Measurements from ENCODE around the gene FGF14.

The FGF14 gene

DNA sequence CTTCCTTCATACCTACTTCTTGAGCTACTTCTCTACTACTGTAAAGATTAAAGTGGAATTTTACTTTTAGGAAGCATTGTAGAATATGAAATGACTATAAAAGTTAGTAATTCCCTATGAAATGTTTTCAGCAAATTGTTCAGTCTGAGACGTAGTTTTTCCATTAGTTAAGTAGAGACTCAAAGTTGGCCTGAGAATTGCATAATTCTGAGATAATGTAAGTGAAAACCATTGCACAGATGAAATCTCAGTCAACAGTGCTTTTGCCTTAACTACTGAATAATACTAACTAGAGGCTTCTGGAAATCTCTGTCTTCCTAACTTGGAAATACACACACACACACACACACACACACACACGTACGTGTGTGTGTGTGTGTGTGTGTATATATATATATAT is 125.9 kb downstream of the FGF14 start:
- in situ Hi-C loops (cut with MboI; ENCODE audit: low pct_unique_long_range_greater_than_20kb, low sequenced_read_pairs) = no loop called here
- DNase-seq = no peak

DNA sequence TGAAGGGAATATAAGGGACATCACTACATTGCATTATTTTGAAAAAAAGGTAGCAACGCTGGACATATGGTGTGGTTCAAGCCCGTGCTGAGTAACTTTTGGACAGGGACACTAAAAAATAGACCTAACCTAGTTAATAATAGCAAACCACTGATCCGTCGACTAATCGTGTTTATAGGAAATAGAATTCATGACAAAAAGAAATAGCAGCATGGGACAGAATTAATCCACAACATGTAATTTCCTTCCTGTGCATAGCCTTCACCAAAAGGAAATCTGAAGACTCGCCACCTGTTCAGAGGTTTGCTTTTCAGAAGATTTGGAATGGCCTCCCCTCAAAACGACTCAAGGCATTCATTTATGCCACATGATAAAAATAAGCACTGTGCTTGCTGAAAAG is 128.7 kb downstream of the FGF14 start:
- DNase-seq = no peak
- in situ Hi-C loops (cut with MboI; ENCODE audit: low pct_unique_long_range_greater_than_20kb, low sequenced_read_pairs) = no loop called here

DNA sequence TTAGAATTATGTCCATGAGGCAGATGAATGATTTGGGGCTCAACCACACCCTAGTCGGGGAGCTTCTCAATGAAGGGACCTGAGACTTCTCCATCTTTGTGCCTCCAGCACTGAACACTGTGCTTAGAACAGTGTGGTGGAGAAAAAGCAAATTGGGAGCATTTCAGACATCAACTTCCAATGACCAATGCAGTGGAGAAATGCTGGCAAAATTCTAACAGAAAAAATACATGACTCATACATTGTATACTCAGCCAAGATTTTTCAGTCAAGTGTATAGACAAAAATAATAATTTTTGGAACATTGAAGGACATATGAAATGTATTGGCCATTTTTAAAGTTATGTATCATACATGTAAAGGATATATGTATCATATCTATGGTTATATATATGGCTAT is 134.7 kb downstream of the FGF14 start:
- DNase-seq = no peak
- in situ Hi-C loops (cut with MboI; ENCODE audit: low pct_unique_long_range_greater_than_20kb, low sequenced_read_pairs) = no loop called here

DNA sequence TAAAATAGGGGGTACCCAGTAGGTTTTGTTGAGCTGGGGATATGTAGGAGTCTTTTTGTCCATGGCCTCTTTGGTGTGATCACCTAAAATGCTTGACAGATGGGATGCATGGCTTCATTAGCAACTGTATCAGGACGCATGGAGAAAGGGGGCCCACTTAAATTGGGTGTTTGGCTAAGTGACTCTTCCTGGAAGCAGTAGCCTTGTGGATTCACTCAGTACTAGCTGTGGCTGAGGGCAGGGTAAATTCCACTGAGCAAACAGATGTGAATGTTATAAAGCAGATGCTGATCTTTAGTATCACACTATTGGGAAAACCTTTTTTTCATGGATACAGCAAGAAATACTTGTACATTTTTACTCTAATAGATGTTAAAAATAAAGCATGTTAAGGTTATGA is 140.0 kb downstream of the FGF14 start:
- in situ Hi-C loops (cut with MboI; ENCODE audit: low pct_unique_long_range_greater_than_20kb, low sequenced_read_pairs) = no loop called here
- DNase-seq = no peak

DNA sequence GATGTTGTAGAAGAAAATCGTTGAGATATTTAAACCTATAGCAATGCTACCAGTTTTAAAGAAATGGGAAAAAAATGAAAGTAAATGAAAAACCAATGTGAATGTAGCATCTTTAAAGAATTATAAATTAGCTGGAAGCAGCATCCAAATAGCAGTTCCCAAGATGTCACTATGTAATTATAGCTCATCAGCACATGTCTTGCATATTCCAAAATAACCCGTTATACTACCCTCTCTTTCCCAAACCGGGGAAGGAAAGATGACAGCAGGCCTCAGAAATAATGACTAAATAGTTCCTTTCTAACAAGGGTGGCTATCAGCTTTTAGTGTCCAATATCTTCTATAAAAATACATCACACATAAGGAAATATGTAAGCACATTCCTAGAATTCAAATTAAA is 140.5 kb downstream of the FGF14 start:
- in situ Hi-C loops (cut with MboI; ENCODE audit: low pct_unique_long_range_greater_than_20kb, low sequenced_read_pairs) = no loop called here
- DNase-seq = no peak

DNA sequence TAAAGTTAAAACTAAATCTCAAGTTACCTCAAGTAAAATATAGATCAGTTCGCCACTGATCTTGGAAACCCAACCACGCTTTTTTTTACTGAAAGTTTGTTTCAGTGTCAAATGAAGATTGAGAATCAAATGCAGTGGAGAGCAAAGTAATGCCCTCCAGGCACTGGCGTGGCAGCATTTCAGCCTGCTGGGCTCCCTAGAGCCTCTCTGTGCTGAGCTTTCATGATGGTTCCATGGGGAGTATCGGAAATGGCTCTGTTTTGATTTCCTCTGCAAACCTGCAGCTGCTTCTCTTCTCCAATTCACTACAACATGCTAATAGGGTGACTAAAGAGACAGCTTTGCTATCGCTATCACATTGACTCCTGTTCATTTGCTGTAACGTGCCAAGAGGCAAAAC is 141.6 kb downstream of the FGF14 start:
- in situ Hi-C loops (cut with MboI; ENCODE audit: low pct_unique_long_range_greater_than_20kb, low sequenced_read_pairs) = no loop called here
- no peak for DNase-seq

DNA sequence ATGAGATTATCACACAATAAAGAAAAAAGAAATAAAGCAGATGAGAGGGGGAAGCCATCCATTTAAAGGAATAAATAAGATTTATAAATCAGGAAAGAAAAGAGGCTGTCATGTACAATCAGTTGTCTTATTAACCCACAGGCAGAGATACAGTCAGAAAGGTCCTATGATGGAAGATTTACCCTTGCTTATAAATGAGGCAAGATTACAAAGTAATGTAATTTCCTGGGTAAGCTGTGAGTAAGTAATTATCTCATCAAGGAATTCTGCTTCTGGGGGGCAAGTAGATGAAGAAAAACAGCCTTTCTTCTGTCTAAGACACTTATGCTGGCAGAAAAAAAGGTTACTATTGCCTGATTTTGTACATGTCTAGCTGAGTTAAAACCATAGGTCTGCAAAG is 146.4 kb downstream of the FGF14 start:
- in situ Hi-C loops (cut with MboI; ENCODE audit: low pct_unique_long_range_greater_than_20kb, low sequenced_read_pairs) = no loop called here
- no peak for DNase-seq

DNA sequence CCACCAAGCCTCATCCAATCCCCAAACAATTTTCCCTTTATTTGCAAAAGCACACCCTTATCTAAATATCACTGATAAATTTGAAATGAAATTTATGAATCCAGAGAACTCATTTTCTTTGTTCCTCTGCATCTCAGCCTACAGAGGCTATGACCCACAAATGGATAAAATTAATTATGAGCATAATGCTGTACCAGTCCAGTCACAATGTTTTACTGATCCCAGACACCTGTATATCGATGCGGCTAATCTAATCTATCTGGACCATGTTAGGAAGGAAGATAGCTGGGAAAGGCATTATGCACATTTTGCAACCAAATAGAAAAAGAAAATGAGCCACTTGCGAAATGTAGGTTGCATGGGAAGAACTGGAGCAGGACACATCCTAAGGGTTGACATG is 150.0 kb downstream of the FGF14 start:
- no peak for DNase-seq
- in situ Hi-C loops (cut with MboI; ENCODE audit: low pct_unique_long_range_greater_than_20kb, low sequenced_read_pairs) = no loop called here

DNA sequence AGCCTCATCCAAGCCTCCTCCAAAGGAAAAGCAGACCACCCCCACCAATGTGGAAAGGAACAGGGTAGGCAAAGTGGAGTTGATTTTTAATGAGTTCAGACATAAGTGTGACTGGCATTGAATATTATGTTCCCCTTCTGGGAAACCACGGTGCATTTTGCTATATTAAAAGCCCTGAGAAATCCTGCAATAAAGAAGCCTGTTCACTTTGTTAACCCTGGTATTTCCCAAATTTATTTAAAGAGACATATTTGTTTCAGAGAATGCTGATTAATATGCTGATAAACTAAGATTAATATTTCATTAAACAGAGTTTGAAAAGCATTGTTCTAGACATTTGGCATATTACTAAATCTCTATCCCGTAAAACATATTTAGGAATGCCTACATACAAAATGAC is 151.4 kb downstream of the FGF14 start:
- DNase-seq = no peak
- in situ Hi-C loops (cut with MboI; ENCODE audit: low pct_unique_long_range_greater_than_20kb, low sequenced_read_pairs) = no loop called here

DNA sequence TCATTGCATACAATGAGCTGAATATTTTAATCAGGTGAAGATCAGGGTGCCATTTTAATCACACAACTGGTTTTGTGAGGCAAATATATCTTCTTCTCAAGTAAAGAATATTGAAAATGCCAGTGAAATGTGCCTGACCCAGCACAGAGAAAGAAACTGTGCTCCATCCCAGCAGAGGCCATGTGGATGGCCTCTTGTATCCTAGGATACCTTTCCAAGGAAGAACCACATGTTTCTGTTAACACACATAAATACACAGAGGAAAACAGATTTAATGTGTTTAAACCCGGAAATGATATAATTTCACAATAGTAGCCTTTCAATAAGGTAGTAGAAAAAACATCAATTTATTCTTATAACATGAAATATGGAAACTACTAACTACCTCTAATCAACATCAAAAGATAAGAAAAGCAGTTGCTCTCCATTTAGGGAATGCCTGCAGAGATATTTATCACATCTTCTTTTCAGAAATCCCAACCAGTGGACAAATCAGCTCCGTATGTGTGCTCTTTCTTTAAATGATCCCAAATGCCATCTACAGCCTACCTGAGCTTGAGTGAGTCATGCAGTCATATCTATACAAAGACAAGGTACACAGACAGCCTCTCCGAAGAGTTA is 157.1 kb downstream of the FGF14 start:
- in situ Hi-C loops (cut with MboI; ENCODE audit: low pct_unique_long_range_greater_than_20kb, low sequenced_read_pairs) = no loop called here
- no peak for DNase-seq

DNA sequence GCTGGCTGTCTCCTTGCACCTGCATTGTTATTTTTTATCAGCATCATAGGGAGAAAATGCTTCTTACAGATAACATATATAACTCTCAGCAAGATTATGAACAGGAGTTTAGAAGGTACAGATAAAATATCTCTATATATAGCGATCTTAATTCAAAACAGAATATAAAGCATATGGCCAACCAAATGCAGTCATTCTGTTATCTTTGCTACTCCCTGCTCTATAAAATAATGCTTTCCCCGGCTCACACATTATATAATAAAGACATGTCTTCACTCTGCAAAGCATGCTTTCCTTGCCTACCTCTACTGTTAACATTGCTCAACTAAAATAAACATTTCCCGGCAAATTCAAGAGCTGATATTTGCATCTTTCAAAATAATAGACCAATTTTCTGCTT is 161.7 kb downstream of the FGF14 start:
- no peak for DNase-seq
- in situ Hi-C loops (cut with MboI; ENCODE audit: low pct_unique_long_range_greater_than_20kb, low sequenced_read_pairs) = no loop called here

DNA sequence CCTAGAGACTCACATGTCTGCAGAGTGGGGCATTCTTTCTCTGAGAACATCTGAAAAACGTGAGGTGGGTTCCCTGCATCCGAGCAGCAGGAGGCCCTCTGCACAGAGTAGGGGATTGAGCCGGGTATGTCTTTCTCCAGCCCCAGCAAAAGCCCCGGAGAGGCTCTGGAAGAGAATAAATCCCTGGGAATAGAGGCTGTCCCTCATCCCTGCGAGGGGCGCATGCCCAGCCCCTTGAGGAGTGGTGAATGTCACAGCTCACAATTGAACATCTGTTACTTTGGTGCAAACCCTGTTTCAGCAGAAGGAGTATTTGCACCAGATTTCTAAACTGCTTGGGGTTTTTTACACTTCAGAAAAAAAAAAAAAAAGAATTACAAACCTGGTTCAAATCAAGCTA is 164.6 kb downstream of the FGF14 start:
- in situ Hi-C loops (cut with MboI; ENCODE audit: low pct_unique_long_range_greater_than_20kb, low sequenced_read_pairs) = no loop called here
- no peak for DNase-seq

DNA sequence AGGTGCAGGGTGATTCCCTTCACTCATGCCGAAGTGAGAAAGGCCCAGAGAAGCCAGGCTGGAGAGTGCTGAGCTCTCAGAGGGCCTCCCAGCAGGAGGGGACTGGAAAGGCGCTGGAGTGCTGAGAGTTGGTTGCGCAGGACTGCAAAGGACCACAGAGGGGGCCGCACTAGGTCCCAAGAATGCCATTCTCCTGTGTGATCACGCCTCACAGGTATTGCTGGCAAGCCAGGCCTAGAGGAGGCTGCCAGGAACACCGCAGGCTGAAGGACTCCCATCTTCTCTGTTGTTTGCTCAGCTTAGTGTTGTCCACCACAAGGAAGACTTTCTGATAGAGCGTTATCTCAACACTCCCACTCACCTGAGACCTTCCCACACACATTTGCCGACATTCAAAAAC is 165.0 kb downstream of the FGF14 start:
- DNase-seq = no peak
- in situ Hi-C loops (cut with MboI; ENCODE audit: low pct_unique_long_range_greater_than_20kb, low sequenced_read_pairs) = no loop called here

DNA sequence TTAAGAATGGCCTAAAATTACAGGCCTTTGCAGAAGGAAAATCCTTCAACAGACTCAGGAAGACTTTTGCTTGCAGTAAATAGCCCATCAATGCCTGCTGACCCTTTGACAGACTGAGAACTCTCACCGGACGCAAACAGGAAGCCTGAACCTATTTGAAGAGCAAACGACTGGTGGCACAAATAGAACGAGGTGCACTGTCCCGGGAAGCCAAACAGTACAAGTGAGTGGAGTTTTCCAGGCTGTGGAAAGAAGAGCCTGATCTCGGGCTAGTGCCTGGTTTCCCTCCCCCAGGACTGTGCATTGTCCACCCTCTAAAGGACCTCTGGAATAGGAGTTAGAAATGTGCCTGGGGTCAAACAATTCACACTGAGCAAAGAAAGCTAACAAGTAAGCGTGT is 165.5 kb downstream of the FGF14 start:
- in situ Hi-C loops (cut with MboI; ENCODE audit: low pct_unique_long_range_greater_than_20kb, low sequenced_read_pairs) = no loop called here
- DNase-seq = no peak

DNA sequence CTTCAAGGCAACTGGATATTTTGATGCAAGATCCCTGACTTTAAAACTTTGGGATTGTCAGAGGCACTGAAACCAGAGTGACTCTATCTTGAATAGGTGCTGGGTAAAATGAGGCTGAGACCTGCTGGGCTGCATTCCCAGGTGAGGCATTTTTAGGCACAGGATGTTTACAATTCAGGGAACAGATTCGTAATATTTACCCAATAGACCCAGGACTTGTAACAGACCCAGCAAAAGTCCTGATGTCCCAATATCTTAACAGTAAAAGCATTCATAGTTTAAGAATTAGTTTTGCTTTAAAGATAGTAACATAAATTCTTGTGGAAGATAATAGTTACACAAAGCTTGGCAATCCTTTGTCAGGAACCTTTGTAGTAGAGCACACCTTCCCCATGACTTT is 166.2 kb downstream of the FGF14 start:
- in situ Hi-C loops (cut with MboI; ENCODE audit: low pct_unique_long_range_greater_than_20kb, low sequenced_read_pairs) = no loop called here
- no peak for DNase-seq

DNA sequence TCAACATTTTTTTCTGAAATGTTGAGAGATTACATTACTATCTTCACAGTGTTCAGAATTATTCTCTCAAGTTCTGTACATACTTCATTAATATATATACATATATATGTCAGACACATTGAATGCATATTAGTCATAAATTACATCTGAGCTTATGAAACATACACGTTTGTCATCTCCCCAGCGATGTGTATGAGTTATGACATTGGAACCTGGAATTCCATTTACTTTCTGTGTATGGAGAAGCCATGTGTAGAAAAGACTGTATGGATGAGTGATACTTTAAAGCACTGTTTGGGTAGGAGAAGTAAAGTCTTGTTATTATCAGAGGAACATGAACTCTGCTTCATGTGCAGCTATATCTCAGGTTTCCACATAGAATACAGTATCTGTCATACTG is 167.2 kb downstream of the FGF14 start:
- no peak for DNase-seq
- in situ Hi-C loops (cut with MboI; ENCODE audit: low pct_unique_long_range_greater_than_20kb, low sequenced_read_pairs) = no loop called here

DNA sequence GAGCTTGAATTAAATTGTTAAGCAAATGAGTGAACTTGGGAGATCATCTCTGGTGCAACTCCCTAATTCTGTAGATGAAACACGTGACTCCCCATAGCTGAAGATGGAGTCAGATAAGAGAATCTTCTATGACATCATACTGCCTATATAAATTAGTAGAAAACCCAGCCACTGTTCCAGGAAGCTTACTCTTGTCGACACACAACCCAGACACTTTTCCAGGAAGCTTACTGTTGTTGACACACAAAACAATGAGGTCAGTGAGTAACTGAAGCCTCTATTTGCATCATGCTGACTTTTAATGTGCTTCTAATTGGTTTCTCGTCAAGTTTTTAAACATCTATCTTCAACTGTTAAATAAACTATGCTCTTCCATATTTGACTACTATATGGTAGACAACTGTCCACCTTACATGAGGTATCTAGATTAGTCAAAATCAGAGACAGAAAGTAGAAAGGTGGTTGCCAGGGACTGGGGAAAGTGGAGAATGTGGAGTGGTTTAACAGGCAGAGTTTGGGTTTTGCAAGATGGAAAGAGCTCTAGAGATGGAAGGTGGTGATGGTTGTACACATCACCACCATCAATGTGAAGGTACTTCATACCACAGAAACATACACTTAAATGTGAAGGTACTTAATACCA is 168.2 kb downstream of the FGF14 start:
- no peak for DNase-seq
- in situ Hi-C loops (cut with MboI; ENCODE audit: low pct_unique_long_range_greater_than_20kb, low sequenced_read_pairs) = no loop called here

DNA sequence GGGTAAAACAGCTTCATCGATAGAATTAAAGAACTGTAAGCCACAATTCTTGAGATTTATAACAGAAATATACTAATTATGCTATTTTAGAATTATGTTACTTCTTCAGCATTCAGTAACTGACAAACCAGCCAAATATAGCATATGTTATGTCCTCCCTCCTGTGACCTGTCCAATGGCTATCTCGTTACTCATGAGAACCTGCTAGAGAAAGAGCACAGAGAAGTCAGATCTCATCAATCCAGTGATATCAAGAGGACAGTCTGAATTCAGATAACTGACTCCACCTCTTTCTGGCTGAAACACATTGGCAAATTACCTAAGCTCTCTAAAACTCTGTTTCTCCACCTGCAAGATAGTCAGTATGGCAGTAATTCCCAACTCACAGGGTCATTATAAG is 170.4 kb downstream of the FGF14 start:
- in situ Hi-C loops (cut with MboI; ENCODE audit: low pct_unique_long_range_greater_than_20kb, low sequenced_read_pairs) = no loop called here
- no peak for DNase-seq

DNA sequence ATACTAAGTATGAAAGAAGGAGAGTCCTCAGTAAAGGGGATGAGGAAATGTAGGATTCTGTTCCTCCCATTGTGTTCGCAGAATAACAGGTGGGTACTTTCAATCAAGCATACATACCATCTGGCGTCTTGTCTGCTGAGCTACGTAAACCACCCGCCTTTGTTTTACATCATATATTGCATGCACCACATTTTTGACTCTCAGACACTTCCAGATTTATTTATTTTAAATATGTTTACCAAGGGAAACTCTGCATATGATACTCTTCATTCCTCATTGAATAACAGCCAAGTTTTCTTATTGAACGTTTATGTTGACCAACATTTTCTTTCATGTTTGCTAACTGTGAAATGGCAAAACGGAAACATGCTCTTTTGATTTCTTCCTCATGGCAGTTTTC is 174.1 kb downstream of the FGF14 start:
- no peak for DNase-seq
- in situ Hi-C loops (cut with MboI; ENCODE audit: low pct_unique_long_range_greater_than_20kb, low sequenced_read_pairs) = no loop called here

DNA sequence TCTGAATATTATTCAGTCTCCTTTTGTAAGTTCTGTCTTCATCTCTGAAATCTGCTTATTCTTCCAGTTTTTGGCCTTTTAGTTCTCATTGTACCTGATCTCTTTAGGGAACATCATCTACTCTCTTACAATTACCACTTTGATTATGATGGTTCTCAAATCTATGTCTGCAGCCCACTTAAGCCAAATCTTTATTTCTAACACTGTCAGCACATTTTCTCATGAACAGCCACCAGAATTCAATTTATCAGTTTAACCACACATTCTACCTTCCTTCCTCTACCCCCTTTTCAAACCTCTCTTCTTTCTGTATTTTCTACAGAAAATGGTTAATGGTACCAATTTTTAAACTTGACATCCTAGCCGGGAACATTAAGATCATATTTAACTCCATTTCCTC is 175.3 kb downstream of the FGF14 start:
- in situ Hi-C loops (cut with MboI; ENCODE audit: low pct_unique_long_range_greater_than_20kb, low sequenced_read_pairs) = no loop called here
- DNase-seq = no peak

DNA sequence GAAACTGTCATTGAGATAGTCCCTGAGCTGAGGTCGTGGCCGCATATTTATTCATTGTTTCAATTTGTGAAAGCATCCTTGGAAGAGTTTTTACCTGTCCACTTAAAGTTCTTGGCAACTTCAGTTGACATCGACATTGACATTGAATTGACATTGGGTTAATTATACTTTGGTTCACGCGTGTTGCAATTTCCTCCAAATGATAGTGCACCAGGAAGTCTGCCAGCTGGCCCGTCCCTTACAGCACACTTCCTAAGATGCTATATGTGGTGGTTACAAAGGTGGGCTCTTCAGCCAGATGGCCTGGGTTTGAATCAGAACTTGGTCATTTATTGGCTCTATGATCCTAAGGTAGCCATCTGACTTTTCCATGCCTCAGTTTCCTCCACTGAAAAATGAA is 176.0 kb downstream of the FGF14 start:
- in situ Hi-C loops (cut with MboI; ENCODE audit: low pct_unique_long_range_greater_than_20kb, low sequenced_read_pairs) = no loop called here
- DNase-seq = no peak
